Loucy (cell line): Measurements from ENCODE around the gene PLA2G2C.

Experiments used
- H2AFZ ChIP-seq: fragments of 200-600 bp; sonication (generic); 2 replicates; pipeline ENCODE4 v1.6.0; 2016; ENCODE audit warnings: antibody characterized with exemption, mild to moderate bottlenecking, low read length, moderate library complexity
- H3F3A ChIP-seq: fragments of 200-600 bp; 2 replicates; pipeline ENCODE4 v1.6.0; 2016; ENCODE audit warnings: antibody characterized with exemption, low read depth, mild to moderate bottlenecking
- H3K27me3 ChIP-seq: fragments of 200-600 bp; sonication (generic); 2 replicates; pipeline ENCODE4 v1.6.1; 2014; ENCODE audit warnings: low read length, mild to moderate bottlenecking; ENCODE audit not compliant: insufficient read depth, poor library complexity, severe bottlenecking
- H3K36me3 ChIP-seq: fragments of 200-600 bp; sonication (generic); 2 replicates; pipeline ENCODE4 v1.6.1; 2016; ENCODE audit warnings: low read length; ENCODE audit not compliant: insufficient read depth
- H3K4me1 ChIP-seq: fragments of 200-600 bp; sonication (generic); 2 replicates; pipeline ENCODE4 v1.5.1; 2014; ENCODE audit warnings: low read length, mild to moderate bottlenecking; ENCODE audit not compliant: insufficient read depth, poor library complexity, severe bottlenecking
- H3K4me2 ChIP-seq: fragments of 200-600 bp; sonication (generic); 2 replicates; pipeline ENCODE4 v1.6.0; 2014; ENCODE audit warnings: antibody characterized with exemption, low read length, low read depth, mild to moderate bottlenecking; ENCODE audit not compliant: poor library complexity, severe bottlenecking
- H3K4me3 ChIP-seq: fragments of 200-600 bp; sonication (generic); 2 replicates; pipeline ENCODE4 v1.5.1; 2014; ENCODE audit warnings: low read length, mild to moderate bottlenecking, mixed read lengths; ENCODE audit not compliant: poor library complexity, severe bottlenecking
- H3K79me2 ChIP-seq: fragments of 200-600 bp; sonication (generic); 2 replicates; pipeline ENCODE4 v1.6.1; 2014; ENCODE audit warnings: low read length; ENCODE audit not compliant: insufficient read depth
- H3K9ac ChIP-seq: fragments of 200-600 bp; sonication (generic); 2 replicates; pipeline ENCODE4 v1.6.0; 2014; ENCODE audit warnings: mild to moderate bottlenecking, low read depth, low read length, moderate library complexity; ENCODE audit not compliant: poor library complexity, severe bottlenecking
- H3K9me2 ChIP-seq: fragments of 200-600 bp; sonication (generic); replicated peaks from 2 replicates; pipeline ENCODE4 v1.6.1; 2016; ENCODE audit warnings: low read depth, low read length, mixed read lengths
- H3K9me3 ChIP-seq: fragments of 200-600 bp; sonication (generic); 2 replicates; pipeline ENCODE4 v1.6.1; 2014; ENCODE audit warnings: mild to moderate bottlenecking, antibody characterized with exemption, low read length, low read depth; ENCODE audit not compliant: insufficient read depth
- H4K20me1 ChIP-seq: fragments of 200-600 bp; sonication (generic); 2 replicates; pipeline ENCODE4 v1.6.0; 2014; ENCODE audit warnings: antibody characterized with exemption, low read length, mild to moderate bottlenecking; ENCODE audit not compliant: insufficient read depth, poor library complexity, severe bottlenecking
- CTCF ChIP-seq: fragments of 200-600 bp; sonication (generic); conservative IDR thresholded peaks from 2 replicates; pipeline ENCODE4 v1.5.1; 2014; ENCODE audit warnings: mild to moderate bottlenecking, antibody characterized with exemption, low read length
- EZH2phosphoT487 ChIP-seq: fragments of 200-600 bp; IDR thresholded peaks from 2 replicates; pipeline ENCODE4 v1.6.1; 2018; ENCODE audit warnings: antibody characterized with exemption, mild to moderate bottlenecking, moderate library complexity, borderline replicate concordance

The PLA2G2C gene

DNA sequence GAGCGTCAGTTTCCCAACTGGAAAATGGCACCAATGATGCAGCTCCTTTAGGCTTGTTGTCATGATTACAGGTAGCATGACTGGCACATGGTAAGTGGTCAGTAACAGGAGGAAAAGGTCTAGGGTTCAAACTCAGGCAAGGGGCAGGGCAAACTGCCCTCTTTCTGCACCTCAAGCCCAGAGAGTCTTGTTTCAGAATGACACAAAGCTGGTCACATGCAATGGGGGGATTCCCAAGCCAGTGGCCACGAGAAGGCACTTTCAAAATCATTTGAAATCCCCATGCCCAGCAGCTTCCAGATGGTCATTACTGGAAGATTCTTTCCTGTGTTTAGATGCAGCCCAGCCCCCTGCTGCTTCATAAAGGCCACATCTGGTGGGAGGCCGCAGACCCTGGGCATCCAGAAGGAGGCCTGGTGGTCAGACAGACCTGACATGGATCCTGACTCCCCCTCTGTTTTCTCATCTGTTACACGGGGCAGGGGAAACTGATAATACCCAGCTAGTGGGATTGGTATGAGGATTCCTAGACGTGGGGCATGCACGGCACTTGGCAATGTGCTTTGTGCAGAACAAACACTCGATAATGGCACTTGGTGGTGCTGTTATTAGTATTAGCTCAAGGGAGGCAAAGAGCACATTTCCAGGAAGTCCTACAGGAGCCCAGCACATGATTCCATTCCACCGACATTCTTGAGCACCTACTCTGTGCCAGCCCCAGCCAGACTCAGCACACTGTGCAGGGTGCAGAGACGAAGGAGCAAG, 60.1 kb downstream of the PLA2G2C start:
- no peaks in the 10 kb centered on the region for H3K27me3 ChIP-seq
- H3K4me2 ChIP-seq: no peak overlapping the region
- H3F3A ChIP-seq: no peaks in the 10 kb centered on the region
- H3K36me3 ChIP-seq: no peaks in the 10 kb centered on the region
- no peaks in the 10 kb centered on the region for H3K9me3 ChIP-seq
- no peaks in the 10 kb centered on the region for H4K20me1 ChIP-seq
- no peak overlapping the region for H3K9ac ChIP-seq
- no peaks in the 10 kb centered on the region for H3K4me1 ChIP-seq
- H3K79me2 ChIP-seq: no peaks in the 10 kb centered on the region
- no peaks in the 10 kb centered on the region for H3K9me2 ChIP-seq
- no peak overlapping the region for H3K4me3 ChIP-seq
- H2AFZ ChIP-seq: no peak overlapping the region
- no peak for TF ChIP-seq CTCF
- no peak for TF ChIP-seq EZH2phosphoT487

GRCh38 chr1:20125100-20125499, 61.2 kb downstream of the PLA2G2C start:
- H3K4me3 ChIP-seq: no peak overlapping the region
- H3K9me3 ChIP-seq: no peaks in the 10 kb centered on the region
- no peak overlapping the region for H3K9ac ChIP-seq
- no peaks in the 10 kb centered on the region for H4K20me1 ChIP-seq
- TF ChIP-seq CTCF (no peak), EZH2phosphoT487 (no peak)
- H3K36me3 ChIP-seq: no peaks in the 10 kb centered on the region
- no peaks in the 10 kb centered on the region for H3K4me1 ChIP-seq
- no peaks in the 10 kb centered on the region for H3K9me2 ChIP-seq
- no peak overlapping the region for H2AFZ ChIP-seq
- no peaks in the 10 kb centered on the region for H3K79me2 ChIP-seq
- no peaks in the 10 kb centered on the region for H3F3A ChIP-seq
- no peaks in the 10 kb centered on the region for H3K27me3 ChIP-seq
- no peak overlapping the region for H3K4me2 ChIP-seq

- TF ChIP-seq EZH2phosphoT487 (no peak), CTCF (no peak)
- Histone ChIP-seq H4K20me1 (no peaks in the 10 kb centered on the region), H3K79me2 (no peaks in the 10 kb centered on the region), H3K4me1 (no peaks in the 10 kb centered on the region), H3K36me3 (no peaks in the 10 kb centered on the region), H3K4me2 (no peak overlapping the region), H3K9ac (no peak overlapping the region), H3K4me3 (no peak overlapping the region), H2AFZ (no peak overlapping the region), H3K9me3 (no peaks in the 10 kb centered on the region), H3K9me2 (no peaks in the 10 kb centered on the region), H3F3A (no peaks in the 10 kb centered on the region), H3K27me3 (no peaks in the 10 kb centered on the region)
Measured at GRCh38 chr1:20124456-20125057, 61.8 kb downstream of the PLA2G2C start.
